Natural killer cell treated with Interleukin-12 subunit alpha and Interleukin-12 subunit beta and Interleukin-15 and Interleukin-18, amount 100 ng/mL, for 72 hours (primary cell): ENCODE results near the gene LONRF3. TPM values are rescaled to one million over a fixed set of nuclear protein-coding genes. Genes with fewer than 3 reads are reported as not detected.
"Not testable (repeated sequence)": the region's sequence is repeated elsewhere in the genome, so short reads cannot be mapped to it uniquely, and the experiment has no call there.

Experiments
- ATAC-seq, 2 donors: fragments of 150-1000 bp; cut with Tn5 transposase in 1 of 2; sonication (Bioruptor Pico), chemical (Tn5 transposase) in 1 of 2; 2 replicates each; pipeline ENCODE4 v1.10.0; 2021
- DNase-seq: peaks from one replicate; pipeline ENCODE4 v3.0.0; 2022; ENCODE audit warnings: low spot score
- H3K27ac Mint-ChIP-seq, 2 donors: 1 replicate in 1 of 2; 2 replicates in 1 of 2; pipeline ENCODE4 v1.8.0; 2022; ENCODE audit warnings: mixed read lengths in 2 of 2, mild to moderate bottlenecking in 1 of 2, moderate library complexity in 1 of 2
- H3K27me3 Mint-ChIP-seq, 2 donors: 1 replicate in 1 of 2; 2 replicates in 1 of 2; pipeline ENCODE4 v1.8.0; 2022; ENCODE audit warnings: mixed read lengths in 2 of 2
- H3K36me3 Mint-ChIP-seq: one replicate; pipeline ENCODE4 v1.8.0; 2022; ENCODE audit warnings: mixed read lengths
- H3K4me1 Mint-ChIP-seq, 2 donors: 1 replicate in 1 of 2; 2 replicates in 1 of 2; pipeline ENCODE4 v1.8.0; 2022; ENCODE audit warnings: low read depth in 2 of 2, mixed read lengths in 2 of 2, mild to moderate bottlenecking in 1 of 2
- H3K4me3 Mint-ChIP-seq: one replicate; pipeline ENCODE4 v1.8.0; 2022; ENCODE audit warnings: mixed read lengths
- H3K9me3 Mint-ChIP-seq: 2 replicates; pipeline ENCODE4 v1.8.0; 2022; ENCODE audit warnings: mixed read lengths
- total RNA-seq, 2 donors: library from RNA; stranded (reverse); gene quantifications; one replicate each; pipeline ENCODE4 v1.2.3, GENCODE V29; 2022

Gene LONRF3
- total RNA-seq, 2 donors from 2014 or later, result 5.8 to 8.0 TPM

DNA sequence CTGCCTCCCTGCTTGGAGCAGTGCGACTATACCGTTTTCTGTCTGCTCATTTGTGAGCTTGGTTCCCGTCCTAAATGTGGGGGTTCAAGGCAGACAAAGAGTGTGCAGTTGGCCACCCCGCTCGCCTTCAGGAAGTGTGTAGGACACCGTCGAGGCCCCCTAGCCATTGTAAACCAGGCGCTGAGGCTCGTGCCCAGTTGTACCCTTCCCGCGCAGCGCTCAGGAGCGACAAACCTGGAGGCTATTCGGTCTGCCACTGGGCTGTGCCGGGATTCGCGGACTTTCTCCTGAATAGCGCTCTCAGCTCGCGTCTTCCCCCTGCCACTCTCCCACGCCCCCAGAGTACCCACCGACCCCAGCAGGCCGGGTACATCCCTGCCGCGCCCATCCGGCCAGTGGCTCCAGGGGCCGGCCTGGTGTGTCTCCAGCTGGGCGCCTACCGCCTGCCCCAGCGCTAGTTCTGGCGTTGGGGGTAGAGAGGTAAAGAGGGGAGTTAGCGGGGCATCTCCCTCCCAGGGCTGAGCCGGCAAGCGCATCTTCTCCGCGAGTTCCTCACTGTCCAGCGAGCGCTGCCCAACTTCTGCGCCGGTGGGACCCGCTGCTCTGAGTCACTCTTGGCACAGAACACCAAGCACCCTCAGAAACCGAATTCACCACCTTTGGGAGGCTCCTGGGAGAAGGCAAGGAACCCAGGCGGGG lies 880 bp upstream of the LONRF3 start:
- no peak for ATAC-seq
- Mint-ChIP-seq H3K27ac (peak overlapping the region; percentile 63 to 79), H3K36me3 (no peaks in the 10 kb centered on the region), H3K4me3 (peak overlapping the region; percentile 99), H3K9me3 (no peaks in the 10 kb centered on the region), H3K4me1 (peaks cover 15 to 16% of the 10 kb centered on the region in 2 donors), H3K27me3 (peaks cover 12 to 14% of the 10 kb centered on the region in 2 donors)
- DNase-seq, result no peak

DNA sequence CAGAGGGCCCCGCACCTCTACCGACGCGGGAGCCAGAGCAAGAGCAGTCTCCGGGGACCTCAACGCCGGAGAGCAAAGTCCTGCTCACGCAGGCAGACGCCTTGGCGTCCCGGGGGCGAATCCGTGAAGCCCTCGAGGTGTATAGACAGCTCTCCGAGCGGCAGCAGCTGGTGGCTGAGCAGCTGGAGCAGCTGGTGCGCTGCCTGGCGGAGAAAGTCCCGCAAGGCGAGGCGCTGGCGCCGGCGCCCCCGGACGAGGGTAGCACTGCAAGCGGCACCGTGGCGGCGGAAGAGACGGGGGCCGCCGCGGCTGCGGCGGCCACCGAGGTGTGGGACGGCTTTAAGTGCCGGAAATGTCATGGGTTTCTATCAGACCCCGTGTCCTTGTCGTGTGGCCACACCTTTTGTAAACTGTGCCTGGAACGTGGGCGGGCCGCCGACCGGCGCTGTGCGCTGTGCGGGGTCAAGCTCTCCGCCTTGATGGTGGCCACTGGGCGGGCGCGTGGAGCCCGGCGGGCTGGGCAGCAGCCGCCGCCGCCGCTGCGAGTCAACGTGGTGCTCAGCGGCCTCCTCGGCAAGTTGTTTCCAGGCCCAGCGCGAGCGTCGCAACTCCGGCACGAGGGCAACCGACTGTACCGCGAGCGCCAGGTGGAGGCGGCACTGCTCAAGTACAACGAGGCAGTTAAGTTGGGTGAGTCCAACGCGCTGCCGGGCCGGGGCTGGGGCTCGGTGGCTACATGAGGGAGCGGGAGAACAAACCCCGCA lies 672 bp downstream of the LONRF3 start:
- peaks cover 10 to 12% of the 10 kb centered on the region in 2 donors for H3K27me3 Mint-ChIP-seq
- ATAC-seq, result peak; percentile 72 to 77
- H3K9me3 Mint-ChIP-seq, result no peaks in the 10 kb centered on the region
- peak; percentile 75 for DNase-seq
- peak overlapping the region; percentile 74 to 79 for H3K27ac Mint-ChIP-seq
- peak overlapping the region; percentile 99 for H3K4me3 Mint-ChIP-seq
- H3K4me1 Mint-ChIP-seq, result peaks cover 15 to 16% of the 10 kb centered on the region in 2 donors
- no peaks in the 10 kb centered on the region for H3K36me3 Mint-ChIP-seq

- Mint-ChIP-seq H3K27ac (peak overlapping the region; percentile 28 to 74), H3K4me3 (peak overlapping the region; percentile 99), H3K27me3 (peaks cover 6 to 8% of the 10 kb centered on the region in 2 donors), H3K4me1 (peaks cover 16 to 18% of the 10 kb centered on the region in 2 donors), H3K36me3 (no peaks in the 10 kb centered on the region), H3K9me3 (no peaks in the 10 kb centered on the region)
- ATAC-seq (peak; percentile 78 to 83), DNase-seq (peak; percentile 88)
Measured at GRCh38 chrX:118975831-118976598, 1.6 kb downstream of the LONRF3 start.

- peaks cover 6 to 8% of the 10 kb centered on the region in 2 donors for H3K27me3 Mint-ChIP-seq
- no peaks in the 10 kb centered on the region for H3K9me3 Mint-ChIP-seq
- peak overlapping the region; percentile 99 for H3K4me3 Mint-ChIP-seq
- peak overlapping the region in 1 of 2 donors; percentile 5 for H3K27ac Mint-ChIP-seq
- H3K36me3 Mint-ChIP-seq, result no peaks in the 10 kb centered on the region
- peaks cover 16 to 18% of the 10 kb centered on the region in 2 donors for H3K4me1 Mint-ChIP-seq
- DNase-seq (peak; percentile 65), ATAC-seq (peak in 1 of 2 donors; percentile 3)
Measured at GRCh38 chrX:118976599-118977340, 2.4 kb downstream of the LONRF3 start.

GRCh38 chrX:118977424-118977823 lies 3.0 kb downstream of the LONRF3 start:
- no peaks in the 10 kb centered on the region for H3K36me3 Mint-ChIP-seq
- H3K27ac Mint-ChIP-seq, result peak overlapping the region in 1 of 2 donors; percentile 5
- DNase-seq (no peak), ATAC-seq (no peak)
- H3K4me1 Mint-ChIP-seq, result peaks cover 16 to 18% of the 10 kb centered on the region in 2 donors
- peaks cover 6 to 8% of the 10 kb centered on the region in 2 donors for H3K27me3 Mint-ChIP-seq
- no peak overlapping the region for H3K4me3 Mint-ChIP-seq
- no peaks in the 10 kb centered on the region for H3K9me3 Mint-ChIP-seq

DNA sequence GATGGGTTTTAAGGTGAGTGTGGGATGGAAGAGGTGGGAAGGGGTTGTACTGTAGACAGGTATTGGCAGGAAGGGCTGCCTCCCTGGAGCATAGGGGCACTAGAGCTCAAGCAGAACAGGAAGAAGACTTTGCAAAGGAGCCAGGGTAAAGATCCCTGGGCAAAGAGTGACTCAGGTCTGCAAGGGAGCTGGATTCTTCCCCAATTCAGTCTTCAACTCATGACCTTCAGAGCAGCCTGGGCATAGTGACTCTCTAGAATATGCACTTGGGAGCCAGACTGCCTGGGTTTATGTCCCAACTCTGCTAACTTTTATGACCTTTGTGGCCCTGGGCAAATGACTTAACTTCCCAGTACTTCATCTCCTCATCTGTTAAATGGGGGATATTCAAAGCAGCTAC lies 4.0 kb downstream of the LONRF3 start:
- DNase-seq (no peak), ATAC-seq (no peak)
- Mint-ChIP-seq H3K4me1 (peaks cover 16 to 18% of the 10 kb centered on the region in 2 donors), H3K27me3 (no peaks in the 10 kb centered on the region), H3K4me3 (no peak overlapping the region), H3K9me3 (no peaks in the 10 kb centered on the region), H3K27ac (no peak overlapping the region), H3K36me3 (no peaks in the 10 kb centered on the region)

GRCh38 chrX:118980761-118981160 lies 6.3 kb downstream of the LONRF3 start:
- peaks cover 6 to 14% of the 10 kb centered on the region in 2 donors for H3K4me1 Mint-ChIP-seq
- no peak overlapping the region for H3K4me3 Mint-ChIP-seq
- no peaks in the 10 kb centered on the region for H3K27me3 Mint-ChIP-seq
- DNase-seq (no peak), ATAC-seq (no peak)
- H3K9me3 Mint-ChIP-seq, result no peaks in the 10 kb centered on the region
- H3K36me3 Mint-ChIP-seq, result no peaks in the 10 kb centered on the region
- no peak overlapping the region for H3K27ac Mint-ChIP-seq

DNA sequence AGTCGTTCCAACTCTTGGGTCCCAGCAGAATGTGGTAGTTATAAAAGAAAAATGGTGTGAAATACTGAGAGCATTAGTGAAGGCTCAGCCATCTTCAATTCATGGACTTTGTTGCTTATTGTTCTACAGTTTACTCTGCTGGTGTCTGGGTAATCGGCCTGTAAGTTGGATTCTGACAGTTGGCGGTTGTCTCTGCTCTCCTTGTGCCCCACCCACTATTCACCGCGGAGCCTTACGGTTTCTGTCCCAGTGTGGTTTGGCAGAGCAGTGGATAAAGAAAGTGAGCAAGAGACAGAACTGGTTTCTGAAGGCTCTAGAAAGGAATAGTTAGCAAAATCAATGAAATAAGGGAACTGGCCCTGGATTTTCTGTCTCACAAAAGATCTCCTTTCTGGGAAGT lies 9.1 kb downstream of the LONRF3 start:
- Mint-ChIP-seq H3K4me1 (peaks cover 0 to 7% of the 10 kb centered on the region in 2 donors), H3K27ac (no peak overlapping the region), H3K9me3 (no peaks in the 10 kb centered on the region), H3K4me3 (no peak overlapping the region), H3K27me3 (no peaks in the 10 kb centered on the region), H3K36me3 (no peaks in the 10 kb centered on the region)
- DNase-seq (no peak), ATAC-seq (no peak)

DNA sequence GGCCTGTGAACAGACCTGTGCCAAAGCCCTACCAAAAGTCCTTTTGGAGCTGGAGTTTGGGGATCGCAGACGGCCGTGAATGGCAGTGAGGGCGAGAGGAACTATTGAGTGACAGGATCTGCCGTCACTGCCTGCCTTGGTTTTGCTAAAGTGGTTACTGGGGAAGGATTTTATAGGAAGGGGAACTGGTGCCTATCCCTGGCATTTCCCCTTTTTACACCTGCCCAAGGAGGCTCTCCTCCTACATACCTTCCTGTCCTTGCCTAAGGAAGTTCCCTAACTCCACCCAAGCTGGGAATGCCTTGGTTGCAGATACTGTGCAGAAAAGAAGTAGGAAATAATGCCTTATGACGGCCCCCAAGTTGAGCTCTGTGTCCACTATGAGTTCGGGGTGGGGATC lies 14.5 kb downstream of the LONRF3 start:
- Mint-ChIP-seq H3K36me3 (peaks cover 4% of the 10 kb centered on the region), H3K9me3 (no peaks in the 10 kb centered on the region), H3K27ac (no peak overlapping the region), H3K4me3 (no peak overlapping the region), H3K27me3 (no peaks in the 10 kb centered on the region), H3K4me1 (peaks cover 0 to 4% of the 10 kb centered on the region in 2 donors)
- ATAC-seq (no peak), DNase-seq (no peak)

DNA sequence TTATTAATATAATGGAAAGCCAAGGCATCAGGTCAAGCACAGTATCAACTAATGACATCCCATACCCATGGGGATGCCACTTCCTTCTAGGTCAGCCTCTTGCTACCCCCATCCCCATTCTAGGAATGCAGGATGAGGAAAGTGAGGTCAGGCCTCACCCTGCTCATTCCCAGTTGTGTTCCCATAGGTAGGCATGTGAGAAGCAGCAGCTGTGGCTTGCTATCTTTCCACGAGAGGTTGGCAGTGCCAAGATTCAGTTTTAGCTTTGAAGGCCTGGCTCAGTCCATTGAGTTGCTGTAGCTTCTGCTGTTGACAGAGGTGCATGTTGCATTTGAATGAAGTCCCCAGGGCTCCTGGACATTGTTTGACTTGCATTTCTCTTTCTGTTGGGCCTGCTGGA lies 15.5 kb downstream of the LONRF3 start:
- ATAC-seq, result no peak
- H3K9me3 Mint-ChIP-seq, result no peaks in the 10 kb centered on the region
- no peak overlapping the region for H3K27ac Mint-ChIP-seq
- H3K27me3 Mint-ChIP-seq, result no peaks in the 10 kb centered on the region
- no peak for DNase-seq
- H3K4me3 Mint-ChIP-seq, result no peak overlapping the region
- H3K36me3 Mint-ChIP-seq, result peaks cover 4% of the 10 kb centered on the region
- no peaks in the 10 kb centered on the region for H3K4me1 Mint-ChIP-seq

GRCh38 chrX:118990512-118991227 lies 16.3 kb downstream of the LONRF3 start:
- Mint-ChIP-seq H3K27me3 (no peaks in the 10 kb centered on the region), H3K9me3 (no peaks in the 10 kb centered on the region), H3K27ac (no peak overlapping the region), H3K4me1 (peaks cover 0 to 3% of the 10 kb centered on the region in 2 donors), H3K36me3 (peaks cover 11% of the 10 kb centered on the region), H3K4me3 (no peak overlapping the region)
- ATAC-seq (no peak), DNase-seq (no peak)

GRCh38 chrX:118992441-118993121 lies 18.2 kb downstream of the LONRF3 start:
- H3K4me1 Mint-ChIP-seq, H3K4me3 Mint-ChIP-seq, H3K27me3 Mint-ChIP-seq, H3K27ac Mint-ChIP-seq, DNase-seq, H3K9me3 Mint-ChIP-seq, ATAC-seq: not testable (repeated sequence)
- peaks cover 13% of the 10 kb centered on the region for H3K36me3 Mint-ChIP-seq
